SK-N-MC (cell line): ENCODE data around the gene APRT.

ENCODE experiments used
- EZH2 ChIP-seq: fragments of 200-600 bp; sonication (generic); IDR thresholded peaks from one replicate; pipeline ENCODE4 v1.6.1; 2017; ENCODE audit warnings: antibody characterized with exemption
- POLR2AphosphoS5 ChIP-seq: IDR thresholded peaks from 2 replicates; pipeline ENCODE4 v1.6.1; 2012; ENCODE audit warnings: mild to moderate bottlenecking, low read depth, low read length, borderline replicate concordance

- no peak for TF ChIP-seq POLR2AphosphoS5
- TF ChIP-seq EZH2 = no peak
Measured at GRCh38 chr16:88768071-88768783, 43.5 kb downstream of the APRT start.
